Kidney capillary endothelial cell (primary cell): ENCODE measurements around the gene PCDHGA1.
A peak's percentile ranks its signal among the peaks of the same experiment; 100 is the strongest.

ENCODE experiments used
- DNase-seq: peaks from one replicate; pipeline ENCODE4 v3.0.0-alpha.2; 2018; ENCODE audit warnings: low spot score

Gene PCDHGA1

GRCh38 chr5:141492168-141492885 is 162.0 kb downstream of the PCDHGA1 start:
- no peak for DNase-seq

- no peak for DNase-seq
Observed at GRCh38 chr5:141493500-141494422, 163.4 kb downstream of the PCDHGA1 start.

GRCh38 chr5:141494761-141495452 is 164.6 kb downstream of the PCDHGA1 start:
- DNase-seq: no peak

GRCh38 chr5:141495453-141495811 is 165.1 kb downstream of the PCDHGA1 start:
- no peak for DNase-seq

- DNase-seq: no peak
Observed at GRCh38 chr5:141496038-141496437, 165.7 kb downstream of the PCDHGA1 start.

- no peak for DNase-seq
Observed at GRCh38 chr5:141501761-141502160, 171.4 kb downstream of the PCDHGA1 start.

- DNase-seq: no peak
Observed at GRCh38 chr5:141503681-141504080, 173.4 kb downstream of the PCDHGA1 start.

GRCh38 chr5:141504216-141504615 is 173.9 kb downstream of the PCDHGA1 start:
- DNase-seq: no peak

- DNase-seq: no peak
Observed at GRCh38 chr5:141506381-141507155, 176.3 kb downstream of the PCDHGA1 start.

GRCh38 chr5:141507387-141508091 is 177.2 kb downstream of the PCDHGA1 start:
- no peak for DNase-seq

- DNase-seq: no peak
Observed at GRCh38 chr5:141508440-141508797, 178.1 kb downstream of the PCDHGA1 start.

- peak; percentile 63 for DNase-seq
Observed at GRCh38 chr5:141508798-141509611, 178.7 kb downstream of the PCDHGA1 start.

GRCh38 chr5:141510160-141510559 is 179.8 kb downstream of the PCDHGA1 start:
- no peak for DNase-seq

GRCh38 chr5:141510850-141511601 is 180.7 kb downstream of the PCDHGA1 start:
- DNase-seq: no peak

- no peak for DNase-seq
Observed at GRCh38 chr5:141511771-141512325, 181.5 kb downstream of the PCDHGA1 start.

GRCh38 chr5:141512390-141512910 is 182.1 kb downstream of the PCDHGA1 start:
- DNase-seq: no peak

GRCh38 chr5:141512911-141513626 is 182.8 kb downstream of the PCDHGA1 start:
- DNase-seq: peak; percentile 48

GRCh38 chr5:141513627-141514329 is 183.5 kb downstream of the PCDHGA1 start:
- peak; percentile 73 for DNase-seq
